Smooth muscle cell (in vitro differentiated cells): ENCODE results near the gene ANKRD44. TPM values are rescaled to one million over a fixed set of nuclear protein-coding genes. Genes with fewer than 3 reads are reported as not detected.

ENCODE experiments used
- DNase-seq: peaks from one replicate; lab custom pipeline; 2025; ENCODE audit not compliant: unreplicated experiment; lab: John Stamatoyannopoulos, UW
- H2AFZ ChIP-seq: fragments of 200-600 bp; sonication (generic); 2 replicates; pipeline ENCODE4 v1.6.0; 2016; ENCODE audit warnings: antibody characterized with exemption, low read depth, mild to moderate bottlenecking
- H3F3A ChIP-seq: fragments of 200-600 bp; sonication (generic); 2 replicates; pipeline ENCODE4 v1.6.0; 2017; ENCODE audit warnings: antibody characterized with exemption, low read depth
- H3K27ac ChIP-seq: fragments of 200-600 bp; sonication (generic); 2 replicates; pipeline ENCODE4 v1.5.1; 2016; ENCODE audit warnings: low read depth, mild to moderate bottlenecking
- H3K27me3 ChIP-seq: fragments of 200-600 bp; sonication (generic); 2 replicates; pipeline ENCODE4 v1.6.1; 2016; ENCODE audit warnings: low read depth, mild to moderate bottlenecking
- H3K36me3 ChIP-seq: fragments of 200-600 bp; sonication (generic); 2 replicates; pipeline ENCODE4 v1.5.1; 2016; ENCODE audit warnings: low read depth
- H3K4me1 ChIP-seq: fragments of 200-600 bp; sonication (generic); 2 replicates; pipeline ENCODE4 v1.5.1; 2016; ENCODE audit warnings: low read depth
- H3K4me2 ChIP-seq: fragments of 200-600 bp; sonication (generic); 2 replicates; pipeline ENCODE4 v1.6.0; 2016; ENCODE audit warnings: mild to moderate bottlenecking
- H3K4me3 ChIP-seq: fragments of 200-600 bp; sonication (generic); 2 replicates; pipeline ENCODE4 v1.5.1; 2016; ENCODE audit warnings: mild to moderate bottlenecking
- H3K79me2 ChIP-seq: fragments of 200-600 bp; sonication (generic); 2 replicates; pipeline ENCODE4 v1.6.0; 2016; ENCODE audit warnings: low read depth, mild to moderate bottlenecking
- H3K9ac ChIP-seq: fragments of 200-600 bp; sonication (generic); 2 replicates; pipeline ENCODE4 v1.6.0; 2016; ENCODE audit warnings: low read depth
- H3K9me3 ChIP-seq: fragments of 200-600 bp; sonication (generic); replicated peaks from 2 replicates; pipeline ENCODE4 v1.5.1; 2016; ENCODE audit warnings: low read depth
- H4K20me1 ChIP-seq: fragments of 200-600 bp; sonication (generic); 2 replicates; pipeline ENCODE4 v1.6.0; 2016; ENCODE audit warnings: low read depth
- WGBS: methylation state at CpG from one replicate; pipeline ENCODE4 v1.1.7; 2016; ENCODE audit warnings: low lambda C conversion rate; 5-methylcytosine and 5-hydroxymethylcytosine counted together
- polyA plus RNA-seq: library from polyadenylated mRNA; unstranded; fragments of >200 nt; fragmentation: Nextera tagmentation; extraction: Ambion mirVana; gene quantifications from 2 replicates; pipeline ENCODE4 v1.2.1, GENCODE V29; 2016
- total RNA-seq: library from RNA; depleted of rRNA; stranded (reverse); fragments of >200 nt; gene quantifications from 2 replicates; pipeline ENCODE4 v1.2.3, GENCODE V29; 2014
- TF ChIP-seq, protein P1 (sequence below): fragments of 200-600 bp; sonication (generic); IDR thresholded peaks from 2 replicates; pipeline ENCODE4 v1.5.1; 2017; ENCODE audit warnings: borderline replicate concordance, mild to moderate bottlenecking, antibody characterized with exemption; ENCODE audit not compliant: insufficient read depth, poor library complexity, severe bottlenecking

ANKRD44 gene
- total and polyA plus RNA-seq, 2 experiments from 2014 or later = 3.6 to 5.5 TPM

DNA sequence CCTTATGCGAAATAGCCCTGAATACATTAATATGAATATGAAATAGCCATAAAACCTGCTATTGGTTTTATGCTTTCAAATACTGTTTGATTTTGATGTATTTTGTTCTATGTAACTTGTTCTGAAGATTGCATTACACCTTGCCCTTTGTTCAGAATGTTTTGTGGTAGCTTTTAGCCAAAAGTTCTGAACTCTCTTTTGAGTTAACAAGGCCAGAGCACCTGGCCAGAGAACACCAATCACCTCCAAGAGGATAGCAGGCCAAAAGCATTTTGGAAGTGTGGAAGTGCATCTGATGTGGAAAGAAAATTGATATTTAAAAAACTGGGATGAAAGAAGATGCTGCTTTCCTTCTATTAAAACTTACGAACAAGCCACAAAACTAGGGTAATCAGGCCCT, 297.5 kb downstream of the ANKRD44 start:
- H3K4me1 ChIP-seq = no peaks in the 10 kb centered on the region
- WGBS = 93% methylated on average over 2 of the region's 2 CpGs
- no peaks in the 10 kb centered on the region for H3K79me2 ChIP-seq
- no peak overlapping the region for H3K4me2 ChIP-seq
- H3K4me3 ChIP-seq = no peak overlapping the region
- H4K20me1 ChIP-seq = no peaks in the 10 kb centered on the region
- H3K9ac ChIP-seq = no peak overlapping the region
- no peak overlapping the region for H3K27ac ChIP-seq
- H2AFZ ChIP-seq = no peak overlapping the region
- no peaks in the 10 kb centered on the region for H3F3A ChIP-seq
- H3K9me3 ChIP-seq = no peaks in the 10 kb centered on the region
- TF ChIP-seq, protein P1, sequence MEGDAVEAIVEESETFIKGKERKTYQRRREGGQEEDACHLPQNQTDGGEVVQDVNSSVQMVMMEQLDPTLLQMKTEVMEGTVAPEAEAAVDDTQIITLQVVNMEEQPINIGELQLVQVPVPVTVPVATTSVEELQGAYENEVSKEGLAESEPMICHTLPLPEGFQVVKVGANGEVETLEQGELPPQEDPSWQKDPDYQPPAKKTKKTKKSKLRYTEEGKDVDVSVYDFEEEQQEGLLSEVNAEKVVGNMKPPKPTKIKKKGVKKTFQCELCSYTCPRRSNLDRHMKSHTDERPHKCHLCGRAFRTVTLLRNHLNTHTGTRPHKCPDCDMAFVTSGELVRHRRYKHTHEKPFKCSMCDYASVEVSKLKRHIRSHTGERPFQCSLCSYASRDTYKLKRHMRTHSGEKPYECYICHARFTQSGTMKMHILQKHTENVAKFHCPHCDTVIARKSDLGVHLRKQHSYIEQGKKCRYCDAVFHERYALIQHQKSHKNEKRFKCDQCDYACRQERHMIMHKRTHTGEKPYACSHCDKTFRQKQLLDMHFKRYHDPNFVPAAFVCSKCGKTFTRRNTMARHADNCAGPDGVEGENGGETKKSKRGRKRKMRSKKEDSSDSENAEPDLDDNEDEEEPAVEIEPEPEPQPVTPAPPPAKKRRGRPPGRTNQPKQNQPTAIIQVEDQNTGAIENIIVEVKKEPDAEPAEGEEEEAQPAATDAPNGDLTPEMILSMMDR = no peak
- H3K27me3 ChIP-seq = no peaks in the 10 kb centered on the region
- DNase-seq = no peak
- no peaks in the 10 kb centered on the region for H3K36me3 ChIP-seq

DNA sequence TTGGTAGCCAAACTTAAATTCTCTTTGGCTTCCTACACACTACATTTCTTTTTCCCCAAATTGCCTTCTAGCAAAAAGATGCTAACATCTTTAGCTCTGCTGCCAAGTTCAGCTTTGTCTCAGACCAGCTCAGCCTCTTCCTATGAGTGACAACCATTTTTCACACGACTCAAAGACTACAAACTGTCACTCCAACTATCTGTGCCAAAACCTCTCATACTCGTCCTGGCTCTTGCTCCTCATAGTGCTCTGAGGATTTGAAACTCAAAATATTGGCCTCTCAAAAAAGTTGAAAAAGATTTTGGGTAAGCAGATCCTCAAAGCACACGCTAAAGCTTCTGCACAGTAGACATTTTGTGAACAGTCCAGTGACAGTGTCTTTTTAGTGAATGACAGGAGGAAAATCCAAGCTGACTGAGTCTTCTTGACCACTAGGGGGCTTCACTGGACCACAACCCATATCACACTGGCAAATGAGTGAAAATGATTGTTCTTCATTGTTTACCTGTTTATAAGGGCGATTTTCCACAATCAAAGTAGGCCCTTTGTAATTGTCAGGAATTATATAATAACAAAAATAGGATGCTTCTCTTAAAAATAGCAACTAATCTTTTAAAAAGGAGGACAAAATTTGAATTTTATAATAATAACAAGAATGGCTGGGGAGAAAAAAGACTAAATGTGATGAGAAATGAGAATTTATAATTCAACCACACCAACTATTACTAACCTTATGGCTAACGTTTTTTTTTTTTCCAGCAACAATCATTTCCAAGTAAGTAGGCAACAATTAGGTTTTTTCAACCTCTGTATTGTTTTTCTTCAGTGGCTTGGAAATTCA, 298.6 kb downstream of the ANKRD44 start:
- DNase-seq = no peak

DNA sequence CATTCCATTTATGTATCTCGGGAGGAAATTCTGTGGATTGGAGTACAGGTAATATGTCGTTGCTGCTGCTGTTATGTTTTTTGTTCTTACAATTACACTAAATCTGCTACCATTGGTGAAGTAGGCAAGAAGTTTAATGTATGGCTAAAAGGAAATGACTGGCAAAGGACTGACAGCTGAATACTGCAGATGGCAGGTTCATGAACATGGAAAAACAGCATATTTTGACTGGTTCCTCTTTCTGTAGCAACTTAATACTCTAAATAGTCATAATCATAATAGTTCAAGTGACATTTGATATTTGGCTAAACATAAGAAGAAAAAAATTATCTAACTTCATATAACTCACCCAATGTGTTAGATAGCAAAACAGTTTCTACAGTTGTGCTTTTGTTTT, 299.6 kb downstream of the ANKRD44 start:
- no peaks in the 10 kb centered on the region for H3K36me3 ChIP-seq
- no peak overlapping the region for H3K4me3 ChIP-seq
- no peak for DNase-seq
- no peaks in the 10 kb centered on the region for H4K20me1 ChIP-seq
- H3K9ac ChIP-seq = no peak overlapping the region
- no peaks in the 10 kb centered on the region for H3K4me1 ChIP-seq
- H3K9me3 ChIP-seq = no peaks in the 10 kb centered on the region
- no peaks in the 10 kb centered on the region for H3K27me3 ChIP-seq
- TF ChIP-seq, protein P1 = no peak
- H2AFZ ChIP-seq = no peak overlapping the region
- no peaks in the 10 kb centered on the region for H3K79me2 ChIP-seq
- H3K27ac ChIP-seq = no peak overlapping the region
- H3K4me2 ChIP-seq = no peak overlapping the region
- WGBS = 91% methylated on average over 2 of the region's 2 CpGs
- H3F3A ChIP-seq = no peaks in the 10 kb centered on the region

More for the DNA sequence above, 298.6 kb downstream of the ANKRD44 start:
- no peak overlapping the region for H3K4me2 ChIP-seq
- no peaks in the 10 kb centered on the region for H3K36me3 ChIP-seq
- no peaks in the 10 kb centered on the region for H3K79me2 ChIP-seq
- H2AFZ ChIP-seq = no peak overlapping the region
- no peaks in the 10 kb centered on the region for H3K4me1 ChIP-seq
- no peak overlapping the region for H3K9ac ChIP-seq
- H3K9me3 ChIP-seq = no peaks in the 10 kb centered on the region
- no peaks in the 10 kb centered on the region for H3F3A ChIP-seq
- TF ChIP-seq, protein P1 = peak; percentile 75
- H3K27me3 ChIP-seq = no peaks in the 10 kb centered on the region
- H3K4me3 ChIP-seq = no peak overlapping the region
- WGBS = 40% methylated on average over 5 of the region's 5 CpGs
- no peak overlapping the region for H3K27ac ChIP-seq
- no peaks in the 10 kb centered on the region for H4K20me1 ChIP-seq
